GM23248 (cell line): Measurements from ENCODE around the gene ATOSB. TPM values are rescaled to one million over a fixed set of nuclear protein-coding genes. Genes with fewer than 3 reads are reported as not detected.
"Not testable (repeated sequence)": the region's sequence is repeated elsewhere in the genome, so short reads cannot be mapped to it uniquely, and the experiment has no call there.

ENCODE experiments used
- DNase-seq: peaks from one replicate; pipeline ENCODE4 v3.0.0-alpha.2; 2015
- H2AFZ ChIP-seq: fragments of 200-600 bp; sonication (generic); 2 replicates; pipeline ENCODE4 v1.6.1; 2016; ENCODE audit warnings: antibody characterized with exemption
- H3F3A ChIP-seq: fragments of 200-600 bp; sonication (generic); 2 replicates; pipeline ENCODE4 v1.6.1; 2016; ENCODE audit warnings: mild to moderate bottlenecking, antibody characterized with exemption, mixed run types; ENCODE audit not compliant: insufficient read depth
- H3K27ac ChIP-seq: fragments of 200-600 bp; sonication (generic); 2 replicates; pipeline ENCODE4 v1.5.1; 2016; ENCODE audit warnings: mild to moderate bottlenecking
- H3K27me3 ChIP-seq: fragments of 200-600 bp; sonication (generic); replicated peaks from 2 replicates; pipeline ENCODE4 v1.6.1; 2016; ENCODE audit warnings: mild to moderate bottlenecking; ENCODE audit not compliant: insufficient read depth
- H3K36me3 ChIP-seq: fragments of 200-600 bp; sonication (generic); 2 replicates; pipeline ENCODE4 v1.6.1; 2016; ENCODE audit warnings: low read depth, mild to moderate bottlenecking
- H3K4me1 ChIP-seq: fragments of 200-600 bp; sonication (generic); 2 replicates; pipeline ENCODE4 v1.6.1; 2016; ENCODE audit warnings: mild to moderate bottlenecking; ENCODE audit not compliant: insufficient read depth
- H3K4me2 ChIP-seq: fragments of 200-600 bp; sonication (generic); one replicate; pipeline ENCODE4 v1.6.1; 2016; ENCODE audit warnings: mild to moderate bottlenecking; ENCODE audit not compliant: unreplicated experiment
- H3K4me3 ChIP-seq: fragments of 200-600 bp; sonication (generic); 2 replicates; pipeline ENCODE4 v1.5.1; 2016; ENCODE audit warnings: mild to moderate bottlenecking
- H3K79me2 ChIP-seq: fragments of 200-600 bp; sonication (generic); 2 replicates; pipeline ENCODE4 v1.6.1; 2016; ENCODE audit warnings: mild to moderate bottlenecking; ENCODE audit not compliant: insufficient read depth
- H3K9ac ChIP-seq: fragments of 200-600 bp; sonication (generic); 2 replicates; pipeline ENCODE4 v1.6.1; 2016; ENCODE audit warnings: mild to moderate bottlenecking
- H3K9me2 ChIP-seq: fragments of 200-600 bp; sonication (generic); 2 replicates; pipeline ENCODE4 v1.6.1; 2016; ENCODE audit warnings: mixed run types, mild to moderate bottlenecking, moderate library complexity; ENCODE audit not compliant: insufficient read depth
- H3K9me3 ChIP-seq: fragments of 200-600 bp; sonication (generic); one replicate; pipeline ENCODE4 v1.6.1; 2017; ENCODE audit warnings: low read depth
- H4K20me1 ChIP-seq: fragments of 200-600 bp; sonication (generic); 2 replicates; pipeline ENCODE4 v1.6.0; 2016; ENCODE audit not compliant: insufficient read depth
- EZH2 ChIP-seq: fragments of 200-600 bp; sonication (generic); IDR thresholded peaks from 2 replicates; pipeline ENCODE4 v1.6.1; 2018; ENCODE audit warnings: antibody characterized with exemption, mild to moderate bottlenecking; ENCODE audit not compliant: insufficient read depth, poor library complexity, severe bottlenecking
- EZH2phosphoT487 ChIP-seq: fragments of 200-600 bp; sonication (generic); IDR thresholded peaks from 2 replicates; pipeline ENCODE4 v1.6.1; 2018; ENCODE audit warnings: antibody characterized with exemption, moderate library complexity, mild to moderate bottlenecking, low read depth; ENCODE audit not compliant: insufficient read depth
- WGBS, 2 experiments: methylation state at CpG; one replicate each; pipeline ENCODE4 v1.1.6; 2015 to 2017; ENCODE audit warnings: low lambda C conversion rate in 2 of 2, low coverage in 1 of 2; ENCODE audit errors: missing lambda C conversion rate in 2 of 2; 5-methylcytosine and 5-hydroxymethylcytosine counted together
- in situ Hi-C: fragments of 300-500 bp; cut with MboI; formaldehyde crosslinking; loops from 2 replicates; pipeline ENCODE4 v1.15.0; 2020
- polyA plus RNA-seq: library from polyadenylated mRNA; unstranded; fragments of >200 nt; fragmentation: Nextera tagmentation; extraction: Ambion mirVana; gene quantifications from 2 replicates; pipeline ENCODE4 v1.2.1, GENCODE V29; 2016
- total RNA-seq: library from RNA; depleted of rRNA; stranded (reverse); fragments of >200 nt; shearing (Covaris generic); gene quantifications from 2 replicates; pipeline ENCODE4 v1.2.3, GENCODE V29; 2014

Gene ATOSB
- total and polyA plus RNA-seq, 2 experiments from 2014 or later: 30.5 to 50.4 TPM

- Histone ChIP-seq H3K27ac (no peak overlapping the region), H3K9me3 (peaks cover 6% of the 10 kb centered on the region), H3K4me2 (no peak overlapping the region), H3K36me3 (no peaks in the 10 kb centered on the region), H3K27me3 (no peaks in the 10 kb centered on the region), H3K9me2 (no peaks in the 10 kb centered on the region), H3K9ac (no peak overlapping the region), H3F3A (no peaks in the 10 kb centered on the region), H3K4me1 (no peaks in the 10 kb centered on the region), H4K20me1 (no peaks in the 10 kb centered on the region), H3K79me2 (no peaks in the 10 kb centered on the region), H2AFZ (no peak overlapping the region), H3K4me3 (no peak overlapping the region)
- 56 to 61% methylated on average over 9 of the region's 9 CpGs for WGBS, 2 experiments
- DNase-seq: no peak
- TF ChIP-seq EZH2phosphoT487: no peak
- no peak for TF ChIP-seq EZH2
- in situ Hi-C loops: no loop called here
Measured at GRCh38 chr9:35152926-35153325, 37.3 kb upstream of the ATOSB start.

- H3F3A ChIP-seq, H3K9me3 ChIP-seq, H3K27ac ChIP-seq, DNase-seq, H3K4me2 ChIP-seq, H3K4me1 ChIP-seq, H3K9me2 ChIP-seq, H3K4me3 ChIP-seq, in situ Hi-C loops, H3K27me3 ChIP-seq, H3K79me2 ChIP-seq, H3K36me3 ChIP-seq, H2AFZ ChIP-seq, H4K20me1 ChIP-seq, H3K9ac ChIP-seq: not testable (repeated sequence)
- 35 to 38% methylated on average over 5 of the region's 5 CpGs for WGBS, 2 experiments
Measured at GRCh38 chr9:35147941-35148563, 32.4 kb upstream of the ATOSB start.

- 34 to 41% methylated on average over 5 of the region's 5 CpGs for WGBS, 2 experiments
- in situ Hi-C loops: no loop called here
Measured at GRCh38 chr9:35142037-35142436, 26.4 kb upstream of the ATOSB start.

GRCh38 chr9:35140093-35140492 is 24.4 kb upstream of the ATOSB start:
- in situ Hi-C loops: no loop called here

More at GRCh38 chr9:35142037-35142436, 26.4 kb upstream of the ATOSB start:
- H3K27me3 ChIP-seq: no peaks in the 10 kb centered on the region
- no peak for DNase-seq
- H4K20me1 ChIP-seq: no peaks in the 10 kb centered on the region
- H3K9me2 ChIP-seq: no peaks in the 10 kb centered on the region
- H3K9me3 ChIP-seq: no peaks in the 10 kb centered on the region
- no peaks in the 10 kb centered on the region for H3K4me1 ChIP-seq
- no peaks in the 10 kb centered on the region for H3K79me2 ChIP-seq
- no peak overlapping the region for H3K4me2 ChIP-seq
- TF ChIP-seq EZH2: no peak
- TF ChIP-seq EZH2phosphoT487: no peak
- no peak overlapping the region for H3K4me3 ChIP-seq
- H3F3A ChIP-seq: no peaks in the 10 kb centered on the region
- H3K36me3 ChIP-seq: no peaks in the 10 kb centered on the region
- no peak overlapping the region for H2AFZ ChIP-seq
- H3K9ac ChIP-seq: no peak overlapping the region
- H3K27ac ChIP-seq: no peak overlapping the region

GRCh38 chr9:35136866-35137265 is 21.2 kb upstream of the ATOSB start:
- TF ChIP-seq EZH2phosphoT487: no peak
- TF ChIP-seq EZH2: no peak
- H3F3A ChIP-seq: no peaks in the 10 kb centered on the region
- no peaks in the 10 kb centered on the region for H3K9me3 ChIP-seq
- WGBS, 2 experiments: 68 to 70% methylated on average over 8 of the region's 8 CpGs
- H3K27me3 ChIP-seq: no peaks in the 10 kb centered on the region
- no peaks in the 10 kb centered on the region for H3K36me3 ChIP-seq
- no peak overlapping the region for H2AFZ ChIP-seq
- no peaks in the 10 kb centered on the region for H3K4me1 ChIP-seq
- no peak overlapping the region for H3K9ac ChIP-seq
- H4K20me1 ChIP-seq: no peaks in the 10 kb centered on the region
- no peak overlapping the region for H3K4me3 ChIP-seq
- H3K79me2 ChIP-seq: no peaks in the 10 kb centered on the region
- in situ Hi-C loops: no loop called here
- H3K4me2 ChIP-seq: no peak overlapping the region
- no peaks in the 10 kb centered on the region for H3K9me2 ChIP-seq
- H3K27ac ChIP-seq: no peak overlapping the region
- peak; percentile 4 for DNase-seq

More at GRCh38 chr9:35140093-35140492, 24.4 kb upstream of the ATOSB start:
- WGBS, 2 experiments: 44 to 48% methylated on average over 2 of the region's 2 CpGs
- H3K9ac ChIP-seq: no peak overlapping the region
- TF ChIP-seq EZH2 (no peak), EZH2phosphoT487 (no peak)
- no peak overlapping the region for H3K4me2 ChIP-seq
- H3K27ac ChIP-seq: no peak overlapping the region
- H3K9me2 ChIP-seq: no peaks in the 10 kb centered on the region
- H3K27me3 ChIP-seq: no peaks in the 10 kb centered on the region
- no peak for DNase-seq
- H2AFZ ChIP-seq: no peak overlapping the region
- H3K9me3 ChIP-seq: no peaks in the 10 kb centered on the region
- no peak overlapping the region for H3K4me3 ChIP-seq
- H3K36me3 ChIP-seq: no peaks in the 10 kb centered on the region
- no peaks in the 10 kb centered on the region for H4K20me1 ChIP-seq
- no peaks in the 10 kb centered on the region for H3K4me1 ChIP-seq
- no peaks in the 10 kb centered on the region for H3K79me2 ChIP-seq
- no peaks in the 10 kb centered on the region for H3F3A ChIP-seq
